ENCODE results near the gene LIN52.

GRCh38 chr14:74195623-74196022 lies 110.9 kb downstream of the LIN52 start:
- TF ChIP-seq, protein P1, sequence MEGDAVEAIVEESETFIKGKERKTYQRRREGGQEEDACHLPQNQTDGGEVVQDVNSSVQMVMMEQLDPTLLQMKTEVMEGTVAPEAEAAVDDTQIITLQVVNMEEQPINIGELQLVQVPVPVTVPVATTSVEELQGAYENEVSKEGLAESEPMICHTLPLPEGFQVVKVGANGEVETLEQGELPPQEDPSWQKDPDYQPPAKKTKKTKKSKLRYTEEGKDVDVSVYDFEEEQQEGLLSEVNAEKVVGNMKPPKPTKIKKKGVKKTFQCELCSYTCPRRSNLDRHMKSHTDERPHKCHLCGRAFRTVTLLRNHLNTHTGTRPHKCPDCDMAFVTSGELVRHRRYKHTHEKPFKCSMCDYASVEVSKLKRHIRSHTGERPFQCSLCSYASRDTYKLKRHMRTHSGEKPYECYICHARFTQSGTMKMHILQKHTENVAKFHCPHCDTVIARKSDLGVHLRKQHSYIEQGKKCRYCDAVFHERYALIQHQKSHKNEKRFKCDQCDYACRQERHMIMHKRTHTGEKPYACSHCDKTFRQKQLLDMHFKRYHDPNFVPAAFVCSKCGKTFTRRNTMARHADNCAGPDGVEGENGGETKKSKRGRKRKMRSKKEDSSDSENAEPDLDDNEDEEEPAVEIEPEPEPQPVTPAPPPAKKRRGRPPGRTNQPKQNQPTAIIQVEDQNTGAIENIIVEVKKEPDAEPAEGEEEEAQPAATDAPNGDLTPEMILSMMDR (conservative IDR thresholded peaks at IDR 0.05 in 1 of 2, IDR thresholded peaks at IDR 0.05 in 1 of 2; ENCODE audit: extremely low read depth in 1 of 2, insufficient read depth in 1 of 2, low read depth in 1 of 2, low read length in 2 of 2): no peak
- no peak for TF ChIP-seq EZH2 (IDR thresholded peaks at IDR 0.05; ENCODE audit: borderline replicate concordance, low read length)

Data from mammary epithelial cell (primary cell).